ENCODE data around the gene MTFP1.

DNA sequence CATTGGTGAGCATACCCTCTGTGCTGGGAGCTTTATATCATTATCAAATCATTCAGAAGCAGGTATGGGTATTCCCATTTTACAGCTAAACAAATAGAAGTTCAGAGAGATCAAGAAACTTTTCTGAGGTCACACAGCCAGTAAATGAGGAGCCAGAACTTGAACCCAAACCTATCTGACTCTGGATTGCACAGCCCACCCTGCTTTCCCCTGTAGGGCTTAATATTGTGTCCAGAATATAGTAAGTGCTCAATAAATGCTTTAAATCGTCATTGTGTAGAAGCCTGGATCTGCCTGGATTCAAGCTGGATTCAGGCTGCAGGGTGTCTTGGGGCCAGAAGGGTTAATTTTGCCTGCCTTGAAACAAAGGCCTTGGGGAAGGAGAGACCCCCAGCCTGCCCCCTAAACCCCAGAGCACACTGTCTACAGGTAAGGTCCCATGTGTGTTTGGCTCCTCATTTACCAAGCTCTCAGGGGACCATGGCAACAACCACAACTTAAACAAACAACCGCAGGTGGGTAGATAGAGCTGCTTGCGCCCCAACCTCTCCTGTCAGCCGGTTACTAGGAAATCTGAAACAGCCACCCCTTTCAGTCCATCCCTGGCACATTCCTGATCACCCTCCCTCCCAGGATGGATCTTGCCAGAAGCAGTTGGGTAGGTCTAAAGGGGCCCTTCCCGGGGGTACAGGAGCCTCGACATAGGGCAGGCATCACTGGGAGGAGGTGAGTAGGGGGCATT, 49.3 kb downstream of the MTFP1 start:
- no peak for TF ChIP-seq CTCF (conservative IDR thresholded peaks at IDR 0.05)
- TF ChIP-seq EZH2 (IDR thresholded peaks at IDR 0.05; ENCODE audit: low read depth) = no peak
